ENCODE results near the gene KCNMB2. TPM values are rescaled to one million over a fixed set of nuclear protein-coding genes. Genes with fewer than 3 reads are reported as not detected.

Gene KCNMB2
- total and polyA plus RNA-seq, 2 donors (not counting 1 experiment from before 2014, with no cell fraction given): 0.17 TPM; not detected in 1

GRCh38 chr3:178680489-178680888 lies 144.3 kb downstream of the KCNMB2 start:
- no peak for TF ChIP-seq CTCF (conservative IDR thresholded peaks at IDR 0.05 in 1 of 2, IDR thresholded peaks at IDR 0.05 in 1 of 2; ENCODE audit: low read depth in 1 of 2, low read length in 2 of 2)
- no peak for TF ChIP-seq EZH2 (IDR thresholded peaks at IDR 0.05; ENCODE audit: low read length, missing control alignments)
- no peak overlapping the region for H3K27ac ChIP-seq (ENCODE audit: insufficient read depth, low read length)

GRCh38 chr3:178684881-178685590 lies 148.8 kb downstream of the KCNMB2 start:
- Histone ChIP-seq H3K4me2 (ENCODE audit: extremely low read depth, insufficient read depth, low read length) (no peak overlapping the region), H3K79me2 (ENCODE audit: control insufficient read depth, insufficient read depth, low read length) (no peaks in the 10 kb centered on the region), H4K20me1 (ENCODE audit: control insufficient read depth, extremely low read depth, insufficient read depth, low read length) (no peaks in the 10 kb centered on the region), H3K9ac (ENCODE audit: insufficient read depth, low read length) (no peak overlapping the region), H3K4me1 (ENCODE audit: control insufficient read depth, extremely low read depth, insufficient read depth, low read length) (no peaks in the 10 kb centered on the region), H3K4me3 (replicated peaks in 1 of 4; ENCODE audit: control extremely low read depth in 1 of 4, insufficient read depth in 1 of 4, low read depth in 3 of 4, low read length in 4 of 4) (no peak overlapping the region), H3K9me3 (ENCODE audit: control insufficient read depth, insufficient read depth, low read depth, low read length) (no peaks in the 10 kb centered on the region), H3K36me3 (ENCODE audit: control insufficient read depth, insufficient read depth, low read length) (no peaks in the 10 kb centered on the region), H3K27ac (ENCODE audit: insufficient read depth, low read length) (no peak overlapping the region), H2AFZ (ENCODE audit: low read length) (no peak overlapping the region), H3K27me3 (ENCODE audit: control insufficient read depth, insufficient read depth, low read length) (no peaks in the 10 kb centered on the region)
- DNase-seq (ENCODE audit: low read depth in 2 of 2): no peak
- TF ChIP-seq EZH2 (IDR thresholded peaks at IDR 0.05; ENCODE audit: low read length, missing control alignments) (no peak), CTCF (conservative IDR thresholded peaks at IDR 0.05 in 1 of 2, IDR thresholded peaks at IDR 0.05 in 1 of 2; ENCODE audit: low read depth in 1 of 2, low read length in 2 of 2) (no peak)

More at GRCh38 chr3:178680489-178680888, 144.3 kb downstream of the KCNMB2 start:
- H3K27me3 ChIP-seq (ENCODE audit: control insufficient read depth, insufficient read depth, low read length): no peaks in the 10 kb centered on the region
- H4K20me1 ChIP-seq (ENCODE audit: control insufficient read depth, extremely low read depth, insufficient read depth, low read length): no peaks in the 10 kb centered on the region
- H3K9ac ChIP-seq (ENCODE audit: insufficient read depth, low read length): no peak overlapping the region
- no peak overlapping the region for H3K4me2 ChIP-seq (ENCODE audit: extremely low read depth, insufficient read depth, low read length)
- no peaks in the 10 kb centered on the region for H3K36me3 ChIP-seq (ENCODE audit: control insufficient read depth, insufficient read depth, low read length)
- H3K9me3 ChIP-seq (ENCODE audit: control insufficient read depth, insufficient read depth, low read depth, low read length): no peaks in the 10 kb centered on the region
- H3K4me3 ChIP-seq (replicated peaks in 1 of 4; ENCODE audit: control extremely low read depth in 1 of 4, insufficient read depth in 1 of 4, low read depth in 3 of 4, low read length in 4 of 4): no peak overlapping the region
- H2AFZ ChIP-seq (ENCODE audit: low read length): no peak overlapping the region
- H3K4me1 ChIP-seq (ENCODE audit: control insufficient read depth, extremely low read depth, insufficient read depth, low read length): no peaks in the 10 kb centered on the region
- H3K79me2 ChIP-seq (ENCODE audit: control insufficient read depth, insufficient read depth, low read length): no peaks in the 10 kb centered on the region
- no peak for DNase-seq (ENCODE audit: low read depth in 2 of 2)

- Histone ChIP-seq H3K9ac (ENCODE audit: insufficient read depth, low read length) (no peak overlapping the region), H3K79me2 (ENCODE audit: control insufficient read depth, insufficient read depth, low read length) (no peaks in the 10 kb centered on the region), H3K4me1 (ENCODE audit: control insufficient read depth, extremely low read depth, insufficient read depth, low read length) (no peaks in the 10 kb centered on the region), H3K36me3 (ENCODE audit: control insufficient read depth, insufficient read depth, low read length) (no peaks in the 10 kb centered on the region), H4K20me1 (ENCODE audit: control insufficient read depth, extremely low read depth, insufficient read depth, low read length) (no peaks in the 10 kb centered on the region), H3K9me3 (ENCODE audit: control insufficient read depth, insufficient read depth, low read depth, low read length) (no peaks in the 10 kb centered on the region), H3K4me2 (ENCODE audit: extremely low read depth, insufficient read depth, low read length) (no peak overlapping the region), H2AFZ (ENCODE audit: low read length) (no peak overlapping the region), H3K4me3 (replicated peaks in 1 of 4; ENCODE audit: control extremely low read depth in 1 of 4, insufficient read depth in 1 of 4, low read depth in 3 of 4, low read length in 4 of 4) (no peak overlapping the region), H3K27me3 (ENCODE audit: control insufficient read depth, insufficient read depth, low read length) (no peaks in the 10 kb centered on the region), H3K27ac (ENCODE audit: insufficient read depth, low read length) (no peak overlapping the region)
- no peak for DNase-seq (ENCODE audit: low read depth in 2 of 2)
- TF ChIP-seq EZH2 (IDR thresholded peaks at IDR 0.05; ENCODE audit: low read length, missing control alignments) (no peak), CTCF (conservative IDR thresholded peaks at IDR 0.05 in 1 of 2, IDR thresholded peaks at IDR 0.05 in 1 of 2; ENCODE audit: low read depth in 1 of 2, low read length in 2 of 2) (no peak)
Observed at GRCh38 chr3:178685591-178685906, 149.3 kb downstream of the KCNMB2 start.

All from fibroblast of lung (primary cell).